Neural cell (in vitro differentiated cells): Measurements from ENCODE around the gene GAREM1. TPM values are rescaled to one million over a fixed set of nuclear protein-coding genes. Genes with fewer than 3 reads are reported as not detected.

Source experiments
- H2AFZ ChIP-seq: fragments of 200-600, 300-800 bp; sonication (generic), shearing (Covaris generic); 2 replicates; pipeline ENCODE4 v1.6.0; 2014; ENCODE audit warnings: low read depth, mild to moderate bottlenecking, antibody characterized with exemption, low read length, moderate library complexity
- H3F3A ChIP-seq: fragments of 200-600 bp; shearing (Covaris generic); 2 replicates; pipeline ENCODE4 v1.6.1; 2016; ENCODE audit warnings: mild to moderate bottlenecking, moderate library complexity, mixed read lengths, antibody characterized with exemption, low read length; ENCODE audit not compliant: insufficient read depth, poor library complexity, severe bottlenecking
- H3K27ac ChIP-seq: fragments of 200-600, 300-800 bp; sonication (generic), shearing (Covaris generic); 2 replicates; pipeline ENCODE4 v1.5.1; 2014; ENCODE audit warnings: mild to moderate bottlenecking, low read length, moderate library complexity
- H3K27me3 ChIP-seq: fragments of 300-800, 200-600 bp; sonication (generic), shearing (Covaris generic); 2 replicates; pipeline ENCODE4 v1.6.0; 2014; ENCODE audit warnings: mild to moderate bottlenecking, low read depth, low read length, moderate library complexity; ENCODE audit not compliant: insufficient read depth
- H3K36me3 ChIP-seq: fragments of 300-800, 200-600 bp; sonication (generic), shearing (Covaris generic); 2 replicates; pipeline ENCODE4 v1.5.1; 2014; ENCODE audit warnings: mild to moderate bottlenecking, antibody characterized with exemption, low read length, moderate library complexity; ENCODE audit not compliant: insufficient read depth
- H3K4me2 ChIP-seq: fragments of 300-800, 200-600 bp; sonication (generic), shearing (Covaris generic); 2 replicates; pipeline ENCODE4 v1.6.0; 2014; ENCODE audit warnings: mild to moderate bottlenecking, low read length
- H3K4me3 ChIP-seq: fragments of 300-800, 200-600 bp; sonication (generic), shearing (Covaris generic); 2 replicates; pipeline ENCODE4 v1.5.1; 2014; ENCODE audit warnings: mild to moderate bottlenecking, low read length, moderate library complexity
- H3K79me2 ChIP-seq: fragments of 200-600 bp; shearing (Covaris generic); replicated peaks from 2 replicates; pipeline ENCODE4 v1.6.0; 2014; ENCODE audit warnings: mild to moderate bottlenecking, low read length, moderate library complexity; ENCODE audit not compliant: insufficient read depth
- H3K9ac ChIP-seq: fragments of 300-800, 200-600 bp; sonication (generic), shearing (Covaris generic); 2 replicates; pipeline ENCODE4 v1.6.1; 2016; ENCODE audit warnings: mild to moderate bottlenecking, low read length, mixed read lengths
- H3K9me2 ChIP-seq: fragments of 200-600 bp; shearing (Covaris generic); 2 replicates; pipeline ENCODE4 v1.6.1; 2016; ENCODE audit warnings: mild to moderate bottlenecking, low read length, mixed read lengths; ENCODE audit not compliant: insufficient read depth
- H3K9me3 ChIP-seq: fragments of 200-600, 300-800 bp; sonication (generic), shearing (Covaris generic); 2 replicates; pipeline ENCODE4 v1.6.1; 2016; ENCODE audit warnings: mild to moderate bottlenecking, mixed run types, low read length, moderate library complexity, mixed read lengths
- H4K20me1 ChIP-seq: fragments of 200-600 bp; shearing (Covaris generic); 2 replicates; pipeline ENCODE4 v1.6.1; 2016; ENCODE audit warnings: mild to moderate bottlenecking, mixed run types; ENCODE audit not compliant: insufficient read depth
- CTCF ChIP-seq: fragments of 450-650 bp; IDR thresholded peaks from 2 replicates; pipeline ENCODE4 v1.5.1; 2014; ENCODE audit warnings: antibody characterized with exemption, mild to moderate bottlenecking, moderate library complexity; ENCODE audit not compliant: poor library complexity, severe bottlenecking
- EP300 ChIP-seq: fragments of 450-650 bp; conservative IDR thresholded peaks from 2 replicates; pipeline ENCODE4 v1.6.1; 2014; ENCODE audit warnings: antibody characterized with exemption, mild to moderate bottlenecking, moderate library complexity; ENCODE audit not compliant: poor library complexity, severe bottlenecking
- EZH2 ChIP-seq: fragments of 200-600, 300-800 bp; shearing (Covaris generic), sonication (generic); IDR thresholded peaks from 2 replicates; pipeline ENCODE4 v1.6.1; 2014; ENCODE audit warnings: antibody characterized with exemption, low read length, borderline replicate concordance, mild to moderate bottlenecking; ENCODE audit not compliant: insufficient read depth, poor library complexity, severe bottlenecking
- MXI1 ChIP-seq: fragments of 450-650 bp; conservative IDR thresholded peaks from 2 replicates; pipeline ENCODE4 v1.6.1; 2014; ENCODE audit warnings: antibody characterized with exemption, mild to moderate bottlenecking; ENCODE audit not compliant: poor library complexity, severe bottlenecking
- POLR2AphosphoS5 ChIP-seq: IDR thresholded peaks from 2 replicates; pipeline ENCODE4 v1.6.1; 2012
- RAD21 ChIP-seq: fragments of 450-650 bp; conservative IDR thresholded peaks from 2 replicates; pipeline ENCODE4 v1.6.1; 2014; ENCODE audit warnings: antibody characterized with exemption, mild to moderate bottlenecking, moderate library complexity
- REST ChIP-seq: IDR thresholded peaks from 2 replicates; pipeline ENCODE4 v1.6.1; 2012; ENCODE audit warnings: borderline replicate concordance
- SMC3 ChIP-seq: fragments of 450-650 bp; conservative IDR thresholded peaks from 2 replicates; pipeline ENCODE4 v1.6.1; 2014; ENCODE audit warnings: antibody characterized with exemption, mild to moderate bottlenecking, moderate library complexity; ENCODE audit not compliant: poor library complexity
- TAF1 ChIP-seq: IDR thresholded peaks from 2 replicates; pipeline ENCODE4 v1.6.1; 2012; ENCODE audit warnings: low read depth
- polyA minus RNA-seq: library from RNA; depleted of rRNA, polyadenylated mRNA; stranded (reverse); fragments of >200 nt; gene quantifications from 2 replicates; pipeline ENCODE4 v1.2.3, GENCODE V29; 2014
- polyA plus RNA-seq: library from polyadenylated mRNA; depleted of rRNA; stranded (reverse); fragments of >200 nt; gene quantifications from 2 replicates; pipeline ENCODE4 v1.2.3, GENCODE V29; 2014

GAREM1 gene
- 1.3 and 3.5 TPM in 2 replicates for polyA plus RNA-seq
- polyA minus RNA-seq: 6.6 and 8.2 TPM in 2 replicates

GRCh38 chr18:32470714-32471633 is at the start of gene GAREM1:
TSS of gene GAREM1 (minus strand) at chr18:32470882. CDS start at chr18:32470428, 454 bp downstream.
- no peaks in the 10 kb centered on the region for H4K20me1 ChIP-seq
- no peaks in the 10 kb centered on the region for H3K27me3 ChIP-seq
- H2AFZ ChIP-seq: peak within 1 kb of the TSS; percentile 88
- peak within 1 kb of the TSS; percentile 62 for H3K27ac ChIP-seq
- TF ChIP-seq POLR2AphosphoS5 (peak; percentile 89), SMC3 (peak; percentile 79), REST (peak; percentile 20), EZH2 (no peak), EP300 (peak; percentile 66), TAF1 (no peak), RAD21 (peak; percentile 80), MXI1 (peak; percentile 58), CTCF (peak; percentile 84)
- H3K4me3 ChIP-seq: peak within 1 kb of the TSS; percentile 89
- H3K9me3 ChIP-seq: no peaks in the 10 kb centered on the region
- H3F3A ChIP-seq: peaks cover 6% of the 10 kb centered on the region
- H3K79me2 ChIP-seq: peaks cover 20% of the 10 kb centered on the region
- peak within 1 kb of the TSS; percentile 52 for H3K4me2 ChIP-seq
- no peaks in the 10 kb centered on the region for H3K9me2 ChIP-seq
- peak within 1 kb of the TSS; percentile 72 for H3K9ac ChIP-seq
- H3K36me3 ChIP-seq: no peaks in the 10 kb centered on the region

GRCh38 chr18:32511147-32511546 is 40.5 kb upstream of the GAREM1 start:
- Histone ChIP-seq H4K20me1 (no peaks in the 10 kb centered on the region), H3F3A (no peaks in the 10 kb centered on the region), H3K4me2 (no peak overlapping the region), H2AFZ (no peak overlapping the region), H3K36me3 (no peaks in the 10 kb centered on the region), H3K27ac (no peak overlapping the region), H3K9me2 (no peaks in the 10 kb centered on the region), H3K27me3 (no peaks in the 10 kb centered on the region), H3K79me2 (no peaks in the 10 kb centered on the region), H3K4me3 (no peak overlapping the region), H3K9me3 (no peaks in the 10 kb centered on the region), H3K9ac (no peak overlapping the region)
- no peak for TF ChIP-seq POLR2AphosphoS5
- no peak for TF ChIP-seq MXI1
- no peak for TF ChIP-seq EP300
- no peak for TF ChIP-seq EZH2
- no peak for TF ChIP-seq CTCF
- TF ChIP-seq SMC3: no peak
- no peak for TF ChIP-seq TAF1
- no peak for TF ChIP-seq RAD21
- no peak for TF ChIP-seq REST
